Activated CD4-positive, alpha-beta T cell treated with anti-CD3 and anti-CD28 coated beads, Interleukin-2, amount 50 U/mL, for 4 hours (primary cell): Measurements from ENCODE around the gene LHFPL4.
A peak's percentile ranks its signal among the peaks of the same experiment; 100 is the strongest.
"Not testable (repeated sequence)": the region's sequence is repeated elsewhere in the genome, so short reads cannot be mapped to it uniquely, and the experiment has no call there.

Source experiments
- DNase-seq, 2 experiments: peaks; one replicate each; pipeline ENCODE4 v3.0.0-alpha.2; 2020

LHFPL4 gene

GRCh38 chr3:9534429-9534828 lies 19.2 kb downstream of the LHFPL4 start:
- no peak for DNase-seq

GRCh38 chr3:9525078-9525477 lies 28.5 kb downstream of the LHFPL4 start:
- DNase-seq = no peak

- DNase-seq = no peak
These were observed 38.7 kb downstream of the LHFPL4 start for GRCh38 chr3:9514956-9515355.

GRCh38 chr3:9514306-9514705 lies 39.3 kb downstream of the LHFPL4 start:
- DNase-seq = no peak

- no peak for DNase-seq
These were observed 41.1 kb downstream of the LHFPL4 start for GRCh38 chr3:9512456-9513045.

GRCh38 chr3:9508781-9509180 lies 44.8 kb downstream of the LHFPL4 start:
- no peak for DNase-seq

- DNase-seq = no peak
These were observed 45.7 kb downstream of the LHFPL4 start for GRCh38 chr3:9507586-9508578.

GRCh38 chr3:9503283-9503682 lies 50.3 kb downstream of the LHFPL4 start:
- peak; percentile 55 for DNase-seq

- no peak for DNase-seq
These were observed 52.4 kb downstream of the LHFPL4 start for GRCh38 chr3:9501226-9501625.

GRCh38 chr3:9500108-9501050 lies 53.2 kb downstream of the LHFPL4 start:
- peak; percentile 43 to 44 for DNase-seq

GRCh38 chr3:9499455-9500107 lies 54.0 kb downstream of the LHFPL4 start:
- DNase-seq = no peak

- no peak for DNase-seq
These were observed 54.8 kb downstream of the LHFPL4 start for GRCh38 chr3:9498781-9499180.

GRCh38 chr3:9497821-9498565 lies 55.6 kb downstream of the LHFPL4 start:
- DNase-seq = no peak

GRCh38 chr3:9496893-9497292 lies 56.7 kb downstream of the LHFPL4 start:
- DNase-seq = no peak

GRCh38 chr3:9494036-9494435 lies 59.6 kb downstream of the LHFPL4 start:
- DNase-seq = not testable (repeated sequence)

GRCh38 chr3:9491506-9491905 lies 62.1 kb downstream of the LHFPL4 start:
- no peak for DNase-seq

GRCh38 chr3:9485248-9485647 lies 68.4 kb downstream of the LHFPL4 start:
- no peak for DNase-seq

GRCh38 chr3:9480265-9480664 lies 73.4 kb downstream of the LHFPL4 start:
- no peak for DNase-seq

GRCh38 chr3:9476935-9477334 lies 76.7 kb downstream of the LHFPL4 start:
- no peak for DNase-seq

GRCh38 chr3:9474482-9474881 lies 79.1 kb downstream of the LHFPL4 start:
- DNase-seq = no peak

GRCh38 chr3:9473496-9474065 lies 80.0 kb downstream of the LHFPL4 start:
- DNase-seq = no peak
